NCI-H2029 treated with DMSO at 0.1 percent for 48 hours (cell line): ENCODE measurements around the gene KCTD16.
A peak's percentile ranks its signal among the peaks of the same experiment; 100 is the strongest.

Experiments
- DNase-seq: peaks from one replicate; lab custom pipeline; 2025; lab: John Stamatoyannopoulos, UW

KCTD16 gene

DNA sequence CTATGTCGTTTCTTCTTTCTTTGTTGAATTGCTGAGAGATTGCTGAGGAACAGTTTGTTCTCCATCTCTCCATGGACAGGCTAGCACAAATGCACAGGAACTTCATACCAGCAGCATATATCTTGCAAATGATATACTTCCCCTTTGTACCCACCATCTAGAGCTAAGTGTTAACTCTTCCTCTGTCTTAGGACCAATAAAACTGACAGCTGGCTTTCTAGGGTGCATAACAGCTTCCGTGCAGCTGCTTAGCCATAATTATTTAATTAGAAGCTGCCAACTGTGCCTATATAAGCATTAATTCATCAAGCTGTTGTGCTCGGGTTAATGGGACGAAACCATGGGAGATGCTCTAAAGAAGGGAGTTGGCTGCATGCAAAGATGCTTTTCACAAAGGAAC lies 38.7 kb downstream of the KCTD16 start:
- DNase-seq, result no peak

DNA sequence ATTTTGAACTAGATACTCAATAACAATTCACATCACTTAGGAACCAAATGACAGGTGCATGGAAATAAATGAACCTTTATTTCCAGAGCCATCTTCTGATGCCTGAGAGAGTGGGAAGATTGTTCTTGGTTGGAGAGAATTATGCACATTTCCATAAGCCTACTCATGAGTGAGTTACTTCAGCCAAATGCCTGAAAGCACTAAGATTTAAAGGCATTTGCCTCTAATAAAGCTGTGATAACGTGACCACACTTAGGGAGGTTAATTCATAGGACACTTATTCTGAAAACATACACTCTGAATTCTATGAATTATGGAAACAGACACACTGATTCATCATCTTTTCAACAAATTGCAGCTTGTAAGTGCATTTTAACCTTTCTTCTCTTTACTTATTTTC lies 40.0 kb downstream of the KCTD16 start:
- no peak for DNase-seq

DNA sequence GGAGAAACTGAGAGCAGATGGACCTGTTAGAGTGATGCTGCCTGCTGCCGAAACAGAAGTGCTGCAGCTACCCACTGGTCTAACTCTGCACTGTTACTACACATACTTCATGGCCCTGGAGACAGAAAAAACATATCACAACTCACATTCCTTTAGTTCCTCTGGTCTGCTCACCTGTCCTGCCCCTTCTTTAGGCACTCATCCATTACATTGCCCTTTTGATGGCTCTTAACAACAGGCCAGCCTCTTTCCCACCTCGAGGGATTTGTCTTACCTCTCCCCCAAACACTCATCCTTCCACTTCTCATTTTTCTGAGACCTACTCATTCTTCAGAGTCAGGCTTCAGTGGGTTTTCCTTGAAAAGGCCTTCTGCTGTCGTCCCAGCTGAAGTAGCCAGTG lies 49.2 kb downstream of the KCTD16 start:
- peak; percentile 95 for DNase-seq

DNA sequence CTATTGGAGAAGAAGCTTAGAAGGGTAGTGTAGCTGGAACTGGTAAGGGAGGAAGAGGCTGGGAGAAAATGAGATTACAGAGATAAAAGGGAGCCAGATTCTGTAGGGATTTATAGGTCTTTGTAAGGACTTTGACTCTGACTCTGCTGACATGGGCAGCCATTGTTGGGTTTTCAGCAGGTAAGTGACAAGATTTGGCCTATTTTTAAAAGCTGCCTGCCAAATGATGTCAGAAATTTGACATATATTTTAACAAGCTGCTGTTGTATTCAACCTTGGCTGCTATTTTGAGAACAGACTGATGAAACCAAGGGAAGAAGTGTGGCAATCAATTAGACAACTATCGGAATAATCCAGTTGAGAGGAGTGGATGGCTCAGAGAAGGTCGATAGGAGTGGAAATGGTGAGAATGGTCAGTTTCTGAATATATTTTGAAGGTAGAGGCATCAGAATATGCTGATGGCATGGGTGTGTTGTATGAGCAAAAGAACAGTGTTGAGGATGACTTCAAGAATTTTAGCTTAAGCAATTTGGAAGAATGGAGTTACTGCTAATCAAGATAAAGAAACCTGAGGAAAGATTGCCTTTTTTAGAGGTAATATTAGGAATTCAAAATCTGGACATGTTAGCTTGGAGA lies 56.8 kb downstream of the KCTD16 start:
- no peak for DNase-seq

DNA sequence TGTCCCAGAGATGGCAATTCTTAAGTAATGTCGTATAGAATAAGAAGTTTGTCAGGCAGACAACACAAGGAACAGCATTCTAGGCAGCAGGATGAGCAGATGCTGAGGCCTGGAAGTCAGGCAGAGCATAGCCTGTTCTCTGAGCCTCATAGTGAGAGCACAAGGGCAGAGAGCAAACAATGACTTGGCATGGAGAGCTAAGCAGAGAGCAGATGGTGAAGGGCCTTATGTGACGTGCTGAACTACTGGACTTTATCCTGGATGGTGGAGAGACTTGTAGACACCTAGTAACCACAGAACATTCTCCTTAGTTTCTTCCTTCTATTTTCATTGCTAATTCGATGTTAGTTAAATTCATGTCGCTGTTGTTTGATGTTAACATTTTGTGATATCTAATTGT lies 60.1 kb downstream of the KCTD16 start:
- peak; percentile 98 for DNase-seq

DNA sequence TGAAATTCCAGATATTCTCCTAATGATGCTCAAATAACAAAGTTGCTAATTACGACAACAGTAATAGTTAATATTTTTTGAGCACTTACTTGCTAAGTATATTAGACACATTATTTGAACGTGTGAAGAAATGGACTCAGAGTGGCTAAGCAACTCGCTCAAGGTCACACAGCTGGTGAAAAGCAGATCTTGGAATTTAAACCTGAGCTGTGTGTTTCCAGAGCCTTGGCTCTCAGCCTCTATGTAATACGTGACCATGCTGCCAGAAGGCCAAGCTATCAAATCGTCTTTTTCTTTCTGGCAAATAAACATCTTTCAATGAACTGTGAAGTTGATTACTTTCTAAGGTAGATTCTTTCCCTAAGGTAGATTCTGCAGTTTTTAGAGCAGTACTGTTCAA lies 61.6 kb downstream of the KCTD16 start:
- no peak for DNase-seq

DNA sequence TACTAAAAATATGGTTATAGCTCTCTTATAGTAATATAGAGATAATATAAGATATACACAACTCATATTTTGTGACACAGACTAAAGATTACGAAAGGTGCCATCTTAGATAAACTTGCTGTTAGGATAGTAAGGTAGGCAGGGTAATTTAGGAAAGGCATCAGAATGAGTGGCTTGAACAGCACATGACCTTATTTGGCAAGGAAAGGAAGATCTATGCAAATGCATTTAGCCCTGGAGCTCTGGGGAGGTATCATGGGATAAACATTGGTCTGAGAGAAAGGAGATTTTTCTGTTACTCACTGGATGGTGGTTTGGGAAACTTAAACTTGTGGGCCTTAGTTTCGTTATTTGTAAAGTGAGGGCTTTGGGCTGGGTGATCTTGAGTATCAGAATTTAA lies 65.8 kb downstream of the KCTD16 start:
- DNase-seq, result no peak

DNA sequence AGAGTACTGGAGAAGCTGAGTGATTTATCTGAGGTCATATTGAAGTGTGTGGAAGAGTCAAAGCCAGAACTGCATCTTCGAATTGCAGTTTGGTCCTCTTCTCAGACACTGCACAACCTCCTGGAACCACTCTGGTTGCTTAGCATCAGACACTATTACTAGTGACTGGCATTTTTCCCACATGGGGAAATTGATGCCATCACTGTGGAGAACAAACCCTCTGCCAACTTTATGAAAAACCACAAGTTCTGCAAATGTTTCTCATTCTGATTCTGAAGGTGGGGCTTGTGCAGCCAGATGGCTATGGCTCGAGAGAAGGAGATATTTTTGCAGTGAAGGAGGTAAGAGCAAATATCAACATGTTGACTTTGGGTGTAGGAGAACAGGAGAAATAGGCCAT lies 67.2 kb downstream of the KCTD16 start:
- no peak for DNase-seq

DNA sequence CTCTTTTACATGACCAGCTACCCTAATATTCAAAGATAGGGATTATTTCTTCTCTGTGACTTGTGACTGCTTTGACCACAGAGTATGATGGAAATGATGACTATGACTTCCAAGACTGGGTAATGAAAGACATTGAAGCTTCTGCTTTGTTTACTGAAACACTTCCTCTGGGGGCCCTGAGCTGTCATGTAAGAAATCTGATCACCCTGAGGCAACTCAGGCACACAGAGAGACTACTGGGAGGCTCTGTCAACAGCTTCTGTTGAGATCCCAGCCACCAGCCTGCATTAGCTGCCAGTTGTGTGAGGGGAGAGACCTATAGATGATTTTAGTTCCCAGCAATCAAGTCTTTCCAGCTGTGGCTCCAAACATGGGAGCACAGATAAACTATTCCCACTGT lies 76.5 kb downstream of the KCTD16 start:
- DNase-seq, result no peak

DNA sequence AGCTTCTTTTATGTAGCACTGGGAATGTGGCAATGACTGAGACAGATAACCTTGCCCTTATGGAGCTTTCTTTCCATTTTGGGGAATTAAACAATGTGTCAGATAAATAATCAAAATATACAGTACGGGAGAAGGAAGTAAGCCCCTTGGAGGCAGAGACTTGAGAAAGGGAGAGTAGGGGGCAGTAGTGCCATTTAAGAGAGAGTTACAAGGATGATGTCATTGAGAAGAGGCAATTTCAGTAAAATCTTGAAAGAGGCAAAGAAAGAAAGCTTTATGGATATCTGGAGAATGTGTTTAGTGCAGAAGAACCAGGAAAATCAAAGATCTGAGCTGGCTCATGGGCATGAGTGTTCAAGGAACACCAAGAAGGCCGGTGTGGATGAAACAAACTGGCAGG lies 77.3 kb downstream of the KCTD16 start:
- no peak for DNase-seq

DNA sequence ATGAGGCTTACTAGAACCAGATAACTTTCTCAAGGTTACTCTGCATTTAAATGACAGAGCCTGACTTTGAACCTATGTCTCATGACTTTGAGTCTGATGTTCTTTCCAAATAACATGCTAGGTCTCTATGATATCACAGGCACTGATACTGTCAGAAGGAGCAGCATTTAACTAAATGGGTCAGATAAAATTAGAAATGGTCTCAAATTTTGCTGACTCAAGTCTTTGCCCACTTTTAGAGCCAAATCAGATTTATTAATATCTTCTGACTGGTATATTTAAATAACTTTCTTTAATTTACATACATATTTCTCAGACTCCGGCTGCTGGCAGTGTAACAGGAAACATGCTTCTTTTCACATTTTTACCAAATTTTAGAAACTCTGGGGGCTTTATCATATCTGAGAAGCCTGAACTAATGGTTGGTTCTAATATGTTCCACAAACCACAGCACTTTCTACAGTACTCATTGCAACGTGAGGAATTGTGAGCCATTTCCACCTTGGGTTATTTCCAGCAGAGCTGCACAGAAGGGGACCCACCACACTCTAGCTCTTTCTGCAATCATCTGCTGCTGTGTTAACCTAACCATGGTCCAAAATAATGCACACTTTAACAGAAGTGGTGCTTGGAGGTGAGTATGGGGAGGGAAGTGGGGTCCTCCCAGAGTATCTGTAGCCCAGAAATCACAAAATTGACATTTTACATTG lies 79.2 kb downstream of the KCTD16 start:
- no peak for DNase-seq

DNA sequence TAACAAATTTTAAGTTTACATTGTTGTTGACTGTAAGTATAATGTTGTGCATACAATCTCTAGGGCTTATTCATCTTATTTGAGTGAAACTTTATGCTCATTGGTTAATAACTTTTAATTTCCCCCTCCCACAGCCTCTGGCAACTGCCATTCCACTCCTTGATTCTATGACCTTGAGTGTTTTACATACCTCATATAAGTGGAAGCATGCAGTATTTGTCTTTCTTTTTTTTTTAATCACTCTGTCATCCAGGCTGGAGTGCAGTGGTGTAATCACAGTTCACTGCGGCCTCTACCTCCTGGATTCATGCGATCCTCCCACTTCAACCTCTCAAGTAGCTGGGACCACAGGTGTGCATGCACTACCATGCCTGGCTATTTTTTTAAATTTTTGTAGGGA lies 83.9 kb downstream of the KCTD16 start:
- DNase-seq, result peak; percentile 44

DNA sequence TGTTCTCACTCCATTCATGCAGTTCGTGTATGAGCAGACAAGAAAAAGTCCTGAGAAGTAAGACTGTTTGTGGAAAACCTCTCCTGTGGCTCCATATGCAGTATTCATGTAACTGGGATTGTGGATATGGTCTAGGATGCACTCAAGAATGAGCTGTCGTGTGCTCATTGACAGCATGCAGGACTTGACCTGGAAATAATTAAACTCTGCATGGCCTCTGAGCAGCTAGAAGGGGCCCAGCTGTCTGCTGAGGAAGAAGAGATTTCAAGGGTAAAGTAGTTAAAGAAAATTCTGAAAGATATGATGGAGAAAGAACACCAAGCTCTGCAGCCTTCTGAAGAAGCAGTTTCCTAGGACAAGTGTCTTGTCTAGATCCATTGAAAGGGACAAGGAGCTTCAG lies 89.4 kb downstream of the KCTD16 start:
- no peak for DNase-seq

DNA sequence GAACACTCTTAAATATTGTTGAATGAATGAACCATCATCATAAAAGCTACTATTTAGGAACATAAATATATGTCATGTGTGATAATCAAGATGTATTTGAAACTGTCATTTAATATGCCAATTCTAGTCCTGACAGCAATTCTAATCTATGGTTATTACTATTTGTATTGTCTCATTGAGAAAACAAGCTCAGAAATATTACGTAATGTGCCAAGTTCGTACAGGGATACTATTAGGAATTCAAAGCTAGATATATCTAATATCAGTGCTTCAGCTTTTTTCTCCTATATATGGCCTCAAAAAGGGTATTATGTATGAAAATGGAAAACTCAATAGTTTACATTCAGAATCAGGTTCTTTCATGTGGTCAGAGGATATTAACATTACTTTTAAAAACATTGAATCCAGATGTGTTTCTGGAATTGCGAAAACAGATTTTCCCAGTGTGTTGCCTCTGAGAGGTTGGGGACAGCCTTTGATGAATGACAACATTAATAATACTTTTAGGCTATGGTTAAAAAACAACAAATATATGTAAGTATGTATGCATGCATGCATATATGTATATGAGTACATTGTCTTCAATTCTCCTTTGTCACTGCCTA lies 95.1 kb downstream of the KCTD16 start:
- DNase-seq, result no peak

DNA sequence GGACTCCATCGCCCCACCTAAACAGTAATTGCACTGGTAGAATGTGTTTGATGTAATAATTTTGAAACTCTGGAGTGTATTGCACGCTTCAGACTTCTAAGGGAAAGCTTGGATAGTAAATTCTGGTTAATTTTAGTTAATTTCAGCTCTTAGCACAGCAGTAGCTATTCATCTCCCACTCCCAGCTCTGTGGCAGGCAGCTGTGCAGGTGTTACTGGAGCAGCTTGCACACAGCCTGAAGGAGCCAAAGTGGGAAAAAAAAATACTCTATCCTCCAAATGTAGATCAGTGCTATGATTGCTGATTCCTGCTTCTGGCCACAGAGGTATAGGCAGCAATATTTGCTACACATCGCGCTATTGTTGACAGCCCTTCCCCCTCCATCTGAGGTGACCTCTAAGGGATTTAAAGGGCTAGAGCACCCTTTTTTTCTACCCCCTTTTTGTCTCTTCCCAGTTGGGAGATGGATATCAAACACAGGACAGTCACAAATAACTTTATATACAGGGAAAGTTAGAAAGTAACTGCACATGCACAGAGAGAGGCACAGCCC lies 97.4 kb downstream of the KCTD16 start:
- DNase-seq, result no peak

DNA sequence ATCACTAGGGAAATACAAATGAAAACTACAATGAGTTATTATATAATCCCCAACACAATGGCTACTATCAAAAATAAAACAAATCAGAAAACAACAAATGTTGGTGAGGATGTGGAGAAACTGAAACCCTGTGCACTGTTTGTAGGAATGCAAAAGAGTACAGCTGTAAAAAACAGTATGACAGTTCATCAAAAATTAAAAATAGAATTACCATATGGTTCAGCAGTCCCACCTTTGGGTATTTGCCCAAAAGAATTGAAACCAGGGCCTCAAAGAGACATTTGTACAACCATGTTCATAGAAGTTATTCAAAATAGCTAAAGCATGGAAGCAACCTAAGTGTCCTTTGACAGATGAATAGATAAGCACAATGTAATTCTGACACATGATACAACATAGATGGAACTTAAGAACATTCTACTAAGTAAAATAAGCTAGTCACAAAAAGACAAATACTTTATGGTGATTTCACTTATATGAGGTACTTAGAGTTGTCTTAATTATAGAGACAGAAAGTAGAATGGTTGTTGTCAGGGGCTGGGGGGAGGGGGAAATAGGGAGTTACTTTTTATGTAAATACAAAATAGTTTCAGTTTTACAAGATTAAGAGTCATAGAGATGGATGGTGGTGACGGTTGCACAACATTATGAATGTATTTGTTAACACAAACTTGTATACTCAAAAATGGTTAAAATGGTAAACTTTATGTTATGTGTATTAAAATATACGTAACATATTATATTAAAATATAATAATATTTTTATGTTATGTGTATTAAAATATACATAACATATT lies 102.8 kb downstream of the KCTD16 start:
- no peak for DNase-seq

DNA sequence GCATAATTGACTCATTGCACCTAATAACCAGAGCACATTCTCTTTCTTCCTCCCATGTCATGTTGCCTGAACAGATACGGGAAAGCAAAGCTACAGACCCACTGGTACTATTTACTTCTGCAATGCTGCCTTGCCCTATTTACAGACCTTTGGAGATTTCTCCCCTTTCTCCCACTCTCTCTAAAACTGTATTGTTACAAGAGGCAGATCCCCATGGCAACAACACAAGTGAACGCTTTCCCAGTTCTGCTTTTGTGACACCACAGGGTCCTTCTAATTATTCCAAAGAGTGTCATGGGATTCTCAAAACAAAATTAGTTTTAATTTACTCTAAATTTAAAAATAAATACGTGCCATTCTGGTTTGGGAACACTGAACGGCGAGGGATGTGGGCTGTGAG lies 104.7 kb downstream of the KCTD16 start:
- DNase-seq, result no peak

DNA sequence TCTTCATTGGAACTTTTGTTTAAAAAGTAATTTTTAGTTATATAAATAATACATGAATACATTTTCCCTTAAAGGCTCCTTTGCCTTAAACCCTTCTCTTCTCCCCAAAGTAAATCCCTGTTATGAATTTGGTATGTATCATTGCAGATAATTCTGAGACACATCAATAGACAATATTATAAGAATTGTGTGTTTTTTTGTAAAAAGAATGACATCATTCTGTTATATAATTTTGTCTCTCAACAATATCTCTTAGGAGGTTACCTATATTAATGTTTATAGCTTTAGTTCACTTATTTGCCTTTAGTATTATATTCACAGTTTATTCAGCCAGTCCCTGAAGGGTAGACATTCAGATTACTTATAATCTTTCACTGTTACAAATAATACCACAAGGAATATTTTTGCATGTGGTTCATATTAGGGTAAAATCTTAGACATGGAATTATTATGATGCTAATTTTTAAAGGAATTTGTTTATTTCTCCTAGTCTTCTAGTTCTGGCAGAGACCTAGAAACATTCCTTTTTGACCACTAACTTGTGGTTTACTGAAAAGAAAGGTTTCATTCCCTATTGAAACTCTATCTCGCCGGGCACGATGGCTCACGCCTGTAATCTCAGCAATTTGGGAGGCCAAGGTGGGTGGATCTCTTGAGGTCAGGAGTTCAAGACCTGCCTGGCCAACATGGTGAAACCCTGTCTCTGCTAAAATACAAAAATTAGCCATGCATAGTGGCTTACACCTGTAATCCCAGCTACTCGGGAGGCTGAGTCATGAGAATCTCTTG lies 105.6 kb downstream of the KCTD16 start:
- no peak for DNase-seq

DNA sequence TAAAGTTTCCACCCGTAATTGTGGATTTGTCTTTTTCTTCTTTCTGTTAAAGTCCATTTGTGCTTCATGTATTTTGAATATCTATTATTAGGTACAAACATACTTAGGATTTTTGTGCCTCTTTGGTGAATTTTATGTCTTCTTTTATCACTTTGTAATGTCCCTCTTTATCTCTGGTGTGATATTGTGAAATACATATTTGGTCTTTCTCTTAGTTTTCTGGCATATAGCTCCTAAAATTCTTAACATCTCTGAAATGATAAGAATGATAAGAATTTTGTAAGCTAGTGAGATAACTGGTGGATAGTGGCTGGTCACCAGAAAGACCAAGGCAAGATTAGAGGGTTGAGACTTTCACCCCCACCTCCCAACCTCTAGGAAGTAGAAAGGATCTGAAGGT lies 111.1 kb downstream of the KCTD16 start:
- no peak for DNase-seq

DNA sequence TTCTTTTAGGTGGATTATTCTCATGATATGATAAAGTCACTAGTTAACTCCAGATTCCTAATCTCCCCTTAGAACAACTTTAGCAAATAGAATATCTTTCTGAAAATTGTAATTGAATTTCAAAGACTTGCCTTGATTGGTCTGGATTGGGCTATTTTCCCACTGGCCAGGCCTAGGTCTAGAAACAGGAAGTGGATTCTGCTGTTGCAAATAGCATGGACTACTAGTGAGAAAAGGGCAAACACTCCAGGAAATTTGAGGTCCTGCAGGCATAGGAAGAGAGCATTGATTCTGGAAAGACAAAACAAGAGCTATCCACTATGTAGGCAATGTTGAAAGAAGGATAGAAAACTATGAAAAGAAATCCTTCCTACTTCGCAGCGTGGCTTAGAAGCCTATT lies 113.4 kb downstream of the KCTD16 start:
- no peak for DNase-seq

DNA sequence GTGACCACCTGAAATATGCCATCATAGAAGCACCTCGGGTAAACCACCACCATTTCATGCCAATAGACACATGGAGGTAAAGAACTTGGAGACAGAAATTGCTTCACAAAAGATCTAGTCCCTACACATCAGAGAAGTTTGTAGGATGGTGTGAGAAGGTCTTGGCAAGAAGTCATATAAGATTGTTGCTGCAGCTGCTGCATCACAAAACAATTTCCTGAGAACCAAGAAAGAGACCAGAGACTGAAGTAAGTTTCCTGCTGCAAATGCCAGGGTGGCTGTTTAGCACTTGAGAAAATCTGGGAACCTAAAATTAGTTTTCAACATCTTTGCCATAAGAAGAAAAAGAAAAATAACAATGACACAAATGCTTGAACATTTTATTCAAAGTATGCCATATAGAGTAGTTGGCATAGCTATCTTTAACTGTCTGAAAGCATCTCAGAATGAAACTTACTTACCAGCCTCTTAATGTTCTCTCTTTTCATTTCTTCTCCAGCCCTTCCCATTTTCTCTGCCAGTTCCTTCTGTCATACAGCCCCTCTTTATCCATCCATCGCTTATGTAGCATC lies 114.3 kb downstream of the KCTD16 start:
- DNase-seq, result no peak
